Measurements from ENCODE around the gene CD52.

CD52 gene

DNA sequence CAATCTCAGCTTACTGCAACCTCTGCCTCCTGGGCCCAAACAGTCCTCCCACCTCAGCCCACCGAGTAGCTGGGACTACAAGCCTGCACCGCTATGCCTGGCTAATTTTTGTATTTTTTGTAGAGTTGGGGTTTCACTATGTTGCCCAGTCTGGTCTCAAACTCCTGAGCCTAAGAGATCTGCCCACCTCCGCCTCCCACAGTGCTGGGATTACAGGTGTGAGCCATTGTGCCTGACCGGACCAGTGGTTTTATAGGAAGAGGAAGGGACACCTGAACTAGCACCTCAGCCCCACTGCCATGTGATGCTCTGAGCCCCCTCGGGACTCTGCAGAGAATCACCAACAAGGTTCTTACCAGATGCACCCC is 32.1 kb downstream of the CD52 start:
- POLR2A ChIA-PET, result no interaction called here
- Histone ChIP-seq H3K4me1 (ENCODE audit: control insufficient read depth, insufficient read depth, low read length) (no peaks in the 10 kb centered on the region), H3K4me3 (ENCODE audit: low read depth, low read length) (no peak overlapping the region), H3K36me3 (ENCODE audit: control insufficient read depth in 2 of 2, insufficient read depth in 1 of 2, low read length in 2 of 2) (no peaks in the 10 kb centered on the region), H3K27ac (ENCODE audit: extremely low read depth, low read depth, low read length) (no peak overlapping the region), H3K9me3 (ENCODE audit: control insufficient read depth, insufficient read depth, low read depth, low read length) (no peaks in the 10 kb centered on the region)
- CTCF ChIA-PET, result interaction anchor here (0.6 to 3.1 kb wide), 5 partner anchors 12 to 74 kb away, joined by 3 to 16 read pairs (median 3); no protein-coding TSS in a partner anchor
- TF ChIP-seq MZF1 (tag by site-specific recombination; IDR thresholded peaks at IDR 0.05; ENCODE audit: borderline replicate concordance) (no peak), ZNF121 (tag by site-specific recombination; IDR thresholded peaks at IDR 0.05) (0 out of 2 replicates have a peak, but pooled peaks have one; percentile 30), OSR2 (tag by site-specific recombination; IDR thresholded peaks at IDR 0.05) (no peak)

DNA sequence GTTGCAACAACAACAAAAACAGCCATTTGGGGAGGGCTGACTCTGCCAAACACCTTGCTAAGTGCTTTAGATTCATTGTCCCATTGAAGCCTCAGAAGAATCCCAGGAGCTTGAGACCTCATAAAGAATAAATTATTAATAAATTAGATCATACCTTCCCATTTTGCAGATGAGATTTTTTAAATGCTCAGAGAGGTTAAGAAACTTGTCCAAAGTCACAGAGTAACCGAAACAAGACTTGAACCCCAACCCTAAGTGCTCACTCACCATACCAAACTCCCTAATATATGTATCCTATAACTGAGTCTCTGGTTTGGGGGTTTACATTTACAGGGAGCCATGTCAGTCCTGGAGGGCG is 32.6 kb downstream of the CD52 start:
- Histone ChIP-seq H3K27ac (ENCODE audit: extremely low read depth, low read depth, low read length) (no peak overlapping the region), H3K9me3 (ENCODE audit: control insufficient read depth, insufficient read depth, low read depth, low read length) (no peaks in the 10 kb centered on the region), H3K4me1 (ENCODE audit: control insufficient read depth, insufficient read depth, low read length) (no peaks in the 10 kb centered on the region), H3K4me3 (ENCODE audit: low read depth, low read length) (no peak overlapping the region), H3K36me3 (ENCODE audit: control insufficient read depth in 2 of 2, insufficient read depth in 1 of 2, low read length in 2 of 2) (no peaks in the 10 kb centered on the region)
- ChIA-PET CTCF (interaction anchor here (0.6 to 1.8 kb wide), 5 partner anchors 12 to 75 kb away, joined by 3 to 16 read pairs (median 3); no protein-coding TSS in a partner anchor), POLR2A (no interaction called here)
- TF ChIP-seq ZNF544 (tag by site-specific recombination; IDR thresholded peaks at IDR 0.05) (no peak), ZNF521 (tag by site-specific recombination; IDR thresholded peaks at IDR 0.05) (no peak), ZBTB48 (tag by site-specific recombination; IDR thresholded peaks at IDR 0.05) (no peak), ZNF837 (tag by site-specific recombination; IDR thresholded peaks at IDR 0.05) (no peak), ZNF292 (tag by site-specific recombination; IDR thresholded peaks at IDR 0.05; ENCODE audit: borderline replicate concordance, low read depth) (no peak), ZNF654 (tag by site-specific recombination; IDR thresholded peaks at IDR 0.05; ENCODE audit: low read depth) (no peak), ZNF157 (tag by site-specific recombination; IDR thresholded peaks at IDR 0.05) (no peak), ZNF768 (tag by site-specific recombination; IDR thresholded peaks at IDR 0.05) (0 out of 2 replicates have a peak, but pooled peaks have one; percentile 28)

DNA sequence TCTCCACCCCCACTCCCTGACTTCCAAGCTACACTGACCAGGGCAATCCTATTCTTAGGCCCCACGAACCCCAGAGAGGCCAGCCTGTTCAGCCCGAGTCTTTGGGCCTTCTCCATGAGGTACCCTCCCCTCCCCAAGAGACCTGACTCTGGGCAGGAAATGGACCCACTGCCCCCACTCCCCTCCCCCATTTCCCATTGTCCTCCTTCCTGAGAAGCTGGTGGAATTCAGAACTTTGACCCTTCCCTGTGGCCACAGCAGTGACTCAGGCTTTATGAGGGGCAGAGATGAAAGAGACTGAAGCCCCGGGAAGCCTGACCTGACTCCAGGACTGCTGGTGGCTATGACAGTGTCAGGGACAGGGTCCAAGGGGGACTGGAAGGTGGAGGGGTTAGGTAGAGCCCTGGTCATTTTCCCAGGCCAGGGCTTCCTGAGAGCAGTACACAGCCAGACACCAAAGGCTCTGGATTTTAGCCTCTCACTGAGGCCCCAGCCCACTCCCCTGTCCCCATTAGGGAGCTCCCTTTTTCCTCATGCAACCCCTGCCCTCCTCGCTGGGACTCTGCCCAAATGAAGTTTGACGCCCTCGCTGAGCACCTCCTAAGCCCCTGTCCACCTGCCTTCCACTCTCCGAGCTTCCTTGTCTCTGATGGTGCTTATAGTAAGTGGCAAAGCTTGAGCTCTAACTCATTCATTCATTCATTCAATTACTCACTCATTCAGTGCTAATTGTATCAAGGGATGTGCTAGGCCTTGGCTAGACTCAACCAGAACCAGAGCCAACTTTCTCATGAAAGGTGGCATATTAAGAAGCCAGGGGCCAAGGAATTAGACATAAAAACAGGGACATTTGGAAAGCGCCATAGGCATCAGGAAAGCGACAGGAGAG is 33.2 kb downstream of the CD52 start:
- H3K27ac ChIP-seq (ENCODE audit: extremely low read depth, low read depth, low read length), result no peak overlapping the region

DNA sequence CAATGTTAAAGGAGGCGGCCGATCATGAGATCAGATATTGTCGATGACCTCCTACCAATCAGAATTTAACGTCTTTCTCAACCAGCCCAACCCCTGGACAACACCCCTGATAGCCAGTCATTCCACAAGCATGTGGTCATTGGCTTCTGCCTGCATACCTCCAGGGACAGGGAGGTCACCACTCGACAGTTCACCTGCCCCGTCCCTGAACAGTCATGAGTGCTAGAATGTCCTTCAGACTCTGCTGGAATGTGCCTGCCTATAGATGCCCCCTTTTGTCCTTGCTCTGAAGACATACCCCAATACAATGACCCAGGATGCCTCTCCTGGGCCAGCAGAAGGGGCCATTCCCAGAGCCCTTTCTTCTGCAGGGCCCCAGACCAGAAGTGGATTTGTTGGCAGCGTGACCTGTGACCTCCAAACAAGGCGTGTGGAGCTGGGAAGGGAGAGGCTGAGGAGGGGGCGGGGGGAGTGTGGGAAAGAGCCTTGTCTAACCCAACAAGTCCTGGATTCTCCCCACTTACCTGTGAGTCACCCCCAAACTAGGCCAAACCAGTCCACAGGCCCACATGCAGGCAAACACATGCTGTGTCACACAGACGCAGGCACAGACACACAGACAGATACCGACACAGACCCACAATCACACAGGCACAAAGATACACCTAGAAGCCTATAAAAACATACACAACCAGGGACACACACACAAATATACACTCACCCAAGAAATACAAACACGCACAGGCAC is 34.0 kb downstream of the CD52 start:
- Histone ChIP-seq H3K36me3 (ENCODE audit: control insufficient read depth in 2 of 2, insufficient read depth in 1 of 2, low read length in 2 of 2) (no peaks in the 10 kb centered on the region), H3K9me3 (ENCODE audit: control insufficient read depth, insufficient read depth, low read depth, low read length) (no peaks in the 10 kb centered on the region), H3K4me1 (ENCODE audit: control insufficient read depth, insufficient read depth, low read length) (no peaks in the 10 kb centered on the region), H3K4me3 (ENCODE audit: low read depth, low read length) (no peak overlapping the region), H3K27ac (ENCODE audit: extremely low read depth, low read depth, low read length) (no peak overlapping the region)
- CTCF ChIA-PET, result interaction anchor here (0.7 to 4.2 kb wide), 4 partner anchors 12 to 75 kb away, joined by 4 to 26 read pairs (median 11); no protein-coding TSS in a partner anchor
- POLR2A ChIA-PET, result no interaction called here
- no peak for TF ChIP-seq ZNF626 (tag by site-specific recombination; IDR thresholded peaks at IDR 0.05)
- 0 out of 2 replicates have a peak, but pooled peaks have one; percentile 5 for TF ChIP-seq GLIS1 (tag by site-specific recombination; IDR thresholded peaks at IDR 0.05)
- TF ChIP-seq, protein P1, sequence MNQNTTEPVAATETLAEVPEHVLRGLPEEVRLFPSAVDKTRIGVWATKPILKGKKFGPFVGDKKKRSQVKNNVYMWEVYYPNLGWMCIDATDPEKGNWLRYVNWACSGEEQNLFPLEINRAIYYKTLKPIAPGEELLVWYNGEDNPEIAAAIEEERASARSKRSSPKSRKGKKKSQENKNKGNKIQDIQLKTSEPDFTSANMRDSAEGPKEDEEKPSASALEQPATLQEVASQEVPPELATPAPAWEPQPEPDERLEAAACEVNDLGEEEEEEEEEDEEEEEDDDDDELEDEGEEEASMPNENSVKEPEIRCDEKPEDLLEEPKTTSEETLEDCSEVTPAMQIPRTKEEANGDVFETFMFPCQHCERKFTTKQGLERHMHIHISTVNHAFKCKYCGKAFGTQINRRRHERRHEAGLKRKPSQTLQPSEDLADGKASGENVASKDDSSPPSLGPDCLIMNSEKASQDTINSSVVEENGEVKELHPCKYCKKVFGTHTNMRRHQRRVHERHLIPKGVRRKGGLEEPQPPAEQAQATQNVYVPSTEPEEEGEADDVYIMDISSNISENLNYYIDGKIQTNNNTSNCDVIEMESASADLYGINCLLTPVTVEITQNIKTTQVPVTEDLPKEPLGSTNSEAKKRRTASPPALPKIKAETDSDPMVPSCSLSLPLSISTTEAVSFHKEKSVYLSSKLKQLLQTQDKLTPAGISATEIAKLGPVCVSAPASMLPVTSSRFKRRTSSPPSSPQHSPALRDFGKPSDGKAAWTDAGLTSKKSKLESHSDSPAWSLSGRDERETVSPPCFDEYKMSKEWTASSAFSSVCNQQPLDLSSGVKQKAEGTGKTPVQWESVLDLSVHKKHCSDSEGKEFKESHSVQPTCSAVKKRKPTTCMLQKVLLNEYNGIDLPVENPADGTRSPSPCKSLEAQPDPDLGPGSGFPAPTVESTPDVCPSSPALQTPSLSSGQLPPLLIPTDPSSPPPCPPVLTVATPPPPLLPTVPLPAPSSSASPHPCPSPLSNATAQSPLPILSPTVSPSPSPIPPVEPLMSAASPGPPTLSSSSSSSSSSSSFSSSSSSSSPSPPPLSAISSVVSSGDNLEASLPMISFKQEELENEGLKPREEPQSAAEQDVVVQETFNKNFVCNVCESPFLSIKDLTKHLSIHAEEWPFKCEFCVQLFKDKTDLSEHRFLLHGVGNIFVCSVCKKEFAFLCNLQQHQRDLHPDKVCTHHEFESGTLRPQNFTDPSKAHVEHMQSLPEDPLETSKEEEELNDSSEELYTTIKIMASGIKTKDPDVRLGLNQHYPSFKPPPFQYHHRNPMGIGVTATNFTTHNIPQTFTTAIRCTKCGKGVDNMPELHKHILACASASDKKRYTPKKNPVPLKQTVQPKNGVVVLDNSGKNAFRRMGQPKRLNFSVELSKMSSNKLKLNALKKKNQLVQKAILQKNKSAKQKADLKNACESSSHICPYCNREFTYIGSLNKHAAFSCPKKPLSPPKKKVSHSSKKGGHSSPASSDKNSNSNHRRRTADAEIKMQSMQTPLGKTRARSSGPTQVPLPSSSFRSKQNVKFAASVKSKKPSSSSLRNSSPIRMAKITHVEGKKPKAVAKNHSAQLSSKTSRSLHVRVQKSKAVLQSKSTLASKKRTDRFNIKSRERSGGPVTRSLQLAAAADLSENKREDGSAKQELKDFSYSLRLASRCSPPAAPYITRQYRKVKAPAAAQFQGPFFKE (tag by site-specific recombination; IDR thresholded peaks at IDR 0.05; ENCODE audit: borderline replicate concordance), result no peak
- TF ChIP-seq, protein P2, sequence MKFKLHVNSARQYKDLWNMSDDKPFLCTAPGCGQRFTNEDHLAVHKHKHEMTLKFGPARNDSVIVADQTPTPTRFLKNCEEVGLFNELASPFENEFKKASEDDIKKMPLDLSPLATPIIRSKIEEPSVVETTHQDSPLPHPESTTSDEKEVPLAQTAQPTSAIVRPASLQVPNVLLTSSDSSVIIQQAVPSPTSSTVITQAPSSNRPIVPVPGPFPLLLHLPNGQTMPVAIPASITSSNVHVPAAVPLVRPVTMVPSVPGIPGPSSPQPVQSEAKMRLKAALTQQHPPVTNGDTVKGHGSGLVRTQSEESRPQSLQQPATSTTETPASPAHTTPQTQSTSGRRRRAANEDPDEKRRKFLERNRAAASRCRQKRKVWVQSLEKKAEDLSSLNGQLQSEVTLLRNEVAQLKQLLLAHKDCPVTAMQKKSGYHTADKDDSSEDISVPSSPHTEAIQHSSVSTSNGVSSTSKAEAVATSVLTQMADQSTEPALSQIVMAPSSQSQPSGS (tag by site-specific recombination; IDR thresholded peaks at IDR 0.05; ENCODE audit: low read depth), result no peak

More for the DNA sequence above, 33.2 kb downstream of the CD52 start:
- Histone ChIP-seq H3K4me1 (ENCODE audit: control insufficient read depth, insufficient read depth, low read length) (no peaks in the 10 kb centered on the region), H3K36me3 (ENCODE audit: control insufficient read depth in 2 of 2, insufficient read depth in 1 of 2, low read length in 2 of 2) (no peaks in the 10 kb centered on the region), H3K4me3 (ENCODE audit: low read depth, low read length) (no peak overlapping the region), H3K9me3 (ENCODE audit: control insufficient read depth, insufficient read depth, low read depth, low read length) (no peaks in the 10 kb centered on the region)
- POLR2A ChIA-PET, result no interaction called here
- CTCF ChIA-PET, result interaction anchor here (0.7 to 1.8 kb wide), 3 partner anchors 13 to 74 kb away, joined by 4 to 16 read pairs (median 6); no protein-coding TSS in a partner anchor
- TF ChIP-seq RBAK (tag by site-specific recombination; IDR thresholded peaks at IDR 0.05) (no peak), ZNF292 (tag by site-specific recombination; IDR thresholded peaks at IDR 0.05; ENCODE audit: borderline replicate concordance, low read depth) (no peak), MEIS1 (CRISPR knock-in tag; IDR thresholded peaks at IDR 0.05; ENCODE audit: borderline replicate concordance) (no peak), ZFP37 (tag by site-specific recombination; IDR thresholded peaks at IDR 0.05) (no peak), ZNF24 (tag by site-specific recombination; IDR thresholded peaks at IDR 0.05) (0 out of 2 replicates have a peak, but pooled peaks have one; percentile 38)

Measured in HEK293 (cell line).